ENCODE measurements around the gene KCNJ18.
"Not testable (repeated sequence)": the region's sequence is repeated elsewhere in the genome, so short reads cannot be mapped to it uniquely, and the experiment has no call there.

DNA sequence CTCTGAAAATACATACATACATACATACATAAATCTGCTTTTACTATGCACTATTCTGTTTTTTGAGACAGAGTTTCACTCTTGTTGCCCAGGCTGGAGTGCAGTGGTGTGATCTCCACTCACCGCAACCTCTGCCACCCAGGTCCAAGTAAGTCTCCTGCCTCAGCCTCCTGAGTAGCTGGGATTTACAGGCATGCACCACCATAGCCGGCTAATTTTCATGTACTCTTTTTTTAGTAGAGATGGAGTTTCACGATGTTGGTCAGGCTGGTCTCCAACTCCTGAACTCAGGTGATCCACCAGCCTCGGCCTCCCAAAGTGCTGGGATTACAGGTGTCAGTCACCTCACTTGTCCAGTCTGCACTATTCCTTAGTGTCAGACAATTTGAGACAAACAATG is 20.5 kb upstream of the KCNJ18 start:
- TF ChIP-seq, protein P1, sequence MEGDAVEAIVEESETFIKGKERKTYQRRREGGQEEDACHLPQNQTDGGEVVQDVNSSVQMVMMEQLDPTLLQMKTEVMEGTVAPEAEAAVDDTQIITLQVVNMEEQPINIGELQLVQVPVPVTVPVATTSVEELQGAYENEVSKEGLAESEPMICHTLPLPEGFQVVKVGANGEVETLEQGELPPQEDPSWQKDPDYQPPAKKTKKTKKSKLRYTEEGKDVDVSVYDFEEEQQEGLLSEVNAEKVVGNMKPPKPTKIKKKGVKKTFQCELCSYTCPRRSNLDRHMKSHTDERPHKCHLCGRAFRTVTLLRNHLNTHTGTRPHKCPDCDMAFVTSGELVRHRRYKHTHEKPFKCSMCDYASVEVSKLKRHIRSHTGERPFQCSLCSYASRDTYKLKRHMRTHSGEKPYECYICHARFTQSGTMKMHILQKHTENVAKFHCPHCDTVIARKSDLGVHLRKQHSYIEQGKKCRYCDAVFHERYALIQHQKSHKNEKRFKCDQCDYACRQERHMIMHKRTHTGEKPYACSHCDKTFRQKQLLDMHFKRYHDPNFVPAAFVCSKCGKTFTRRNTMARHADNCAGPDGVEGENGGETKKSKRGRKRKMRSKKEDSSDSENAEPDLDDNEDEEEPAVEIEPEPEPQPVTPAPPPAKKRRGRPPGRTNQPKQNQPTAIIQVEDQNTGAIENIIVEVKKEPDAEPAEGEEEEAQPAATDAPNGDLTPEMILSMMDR (IDR thresholded peaks at IDR 0.05; ENCODE audit: low read depth, low read length, poor library complexity, severe bottlenecking) = not testable (repeated sequence)
- TF ChIP-seq EZH2phosphoT487 (IDR thresholded peaks at IDR 0.05; ENCODE audit: borderline replicate concordance, low read length) = not testable (repeated sequence)

Measured in DOHH2 (cell line).